H9 (cell line): ENCODE results near the gene MOB1B. TPM values are rescaled to one million over a fixed set of nuclear protein-coding genes. Genes with fewer than 3 reads are reported as not detected.

Experiments
- DNase-seq: peaks from one replicate; pipeline ENCODE4 v3.0.0-alpha.2; 2017
- H2AFZ ChIP-seq: one replicate; pipeline ENCODE4 v1.6.1; 2013; ENCODE audit warnings: mild to moderate bottlenecking, low read length, control low read depth, moderate library complexity
- H2AK5ac ChIP-seq: 2 replicates; pipeline ENCODE4 v1.6.1; 2013; ENCODE audit warnings: low read length, control low read depth, mixed read lengths; ENCODE audit not compliant: insufficient read length
- H2BK120ac ChIP-seq: one replicate; pipeline ENCODE4 v1.6.1; 2013; ENCODE audit warnings: low read depth, mild to moderate bottlenecking, low read length, control low read depth, inconsistent platforms; ENCODE audit not compliant: poor library complexity, severe bottlenecking
- H2BK12ac ChIP-seq: 2 replicates; pipeline ENCODE4 v1.6.1; 2013; ENCODE audit warnings: low read length, control low read depth, mixed read lengths, low read depth; ENCODE audit not compliant: insufficient read length
- H2BK15ac ChIP-seq: 2 replicates; pipeline ENCODE4 v1.6.1; 2013; ENCODE audit warnings: low read depth, low read length, control low read depth
- H2BK20ac ChIP-seq: one replicate; pipeline ENCODE4 v1.6.1; 2013; ENCODE audit warnings: low read depth, mild to moderate bottlenecking, low read length, control low read depth, inconsistent platforms; ENCODE audit not compliant: poor library complexity, severe bottlenecking
- H2BK5ac ChIP-seq: 2 replicates; pipeline ENCODE4 v1.6.1; 2013; ENCODE audit warnings: low read length, control low read depth, mixed read lengths; ENCODE audit not compliant: insufficient read length
- H3K14ac ChIP-seq: 2 replicates; pipeline ENCODE4 v1.6.1; 2013; ENCODE audit warnings: low read length, control low read depth; ENCODE audit not compliant: insufficient read depth
- H3K18ac ChIP-seq: 2 replicates; pipeline ENCODE4 v1.6.1; 2013; ENCODE audit warnings: low read depth, mild to moderate bottlenecking, mixed read lengths, low read length, control low read depth; ENCODE audit not compliant: insufficient read length
- H3K23ac ChIP-seq: 2 replicates; pipeline ENCODE4 v1.6.1; 2013; ENCODE audit warnings: low read length, control low read depth, mixed read lengths, low read depth; ENCODE audit not compliant: insufficient read length
- H3K23me2 ChIP-seq: 2 replicates; pipeline ENCODE4 v1.6.1; 2013; ENCODE audit warnings: low read depth, mild to moderate bottlenecking, mixed read lengths, low read length, control low read depth; ENCODE audit not compliant: insufficient read length, poor library complexity, severe bottlenecking
- H3K27ac ChIP-seq: 2 replicates; pipeline ENCODE4 v1.5.1; 2013; ENCODE audit warnings: low read length, control low read depth, mixed read lengths, low read depth; ENCODE audit not compliant: insufficient read length
- H3K27me3 ChIP-seq: 2 replicates; pipeline ENCODE4 v1.6.1; 2013; ENCODE audit warnings: low read length, control low read depth, inconsistent platforms; ENCODE audit not compliant: insufficient read depth
- H3K4ac ChIP-seq: 2 replicates; pipeline ENCODE4 v1.6.1; 2013; ENCODE audit warnings: low read depth, mild to moderate bottlenecking, control low read depth, inconsistent platforms, low read length, moderate library complexity
- H3K4me1 ChIP-seq: 2 replicates; pipeline ENCODE4 v1.6.1; 2013; ENCODE audit warnings: low read length, control low read depth, inconsistent platforms; ENCODE audit not compliant: insufficient read depth
- H3K4me2 ChIP-seq: 2 replicates; pipeline ENCODE4 v1.6.1; 2013; ENCODE audit warnings: low read length, control low read depth, mixed read lengths; ENCODE audit not compliant: insufficient read length, insufficient read depth
- H3K56ac ChIP-seq: 2 replicates; pipeline ENCODE4 v1.6.1; 2013; ENCODE audit warnings: low read depth, mild to moderate bottlenecking, mixed read lengths, low read length, control low read depth; ENCODE audit not compliant: insufficient read length
- H3K79me1 ChIP-seq: 2 replicates; pipeline ENCODE4 v1.6.1; 2013; ENCODE audit warnings: low read depth, mild to moderate bottlenecking, moderate library complexity, low read length, control low read depth, inconsistent platforms; ENCODE audit not compliant: insufficient read depth, poor library complexity, severe bottlenecking
- H3K79me2 ChIP-seq: 2 replicates; pipeline ENCODE4 v1.6.1; 2013; ENCODE audit warnings: low read length, control low read depth, inconsistent platforms; ENCODE audit not compliant: insufficient read depth
- H3K9ac ChIP-seq: 2 replicates; pipeline ENCODE4 v1.6.1; 2013; ENCODE audit warnings: low read length, control low read depth, mixed read lengths; ENCODE audit not compliant: insufficient read length; ENCODE audit errors: extremely low read depth
- H3K9me3 ChIP-seq: one replicate; pipeline ENCODE4 v1.6.1; 2013; ENCODE audit warnings: low read depth, low read length, inconsistent platforms; ENCODE audit not compliant: control insufficient read depth
- H3T11ph ChIP-seq: one replicate; pipeline ENCODE4 v1.6.1; 2013; ENCODE audit warnings: mild to moderate bottlenecking, low read length, control low read depth, inconsistent platforms
- H4K20me1 ChIP-seq: one replicate; pipeline ENCODE4 v1.6.1; 2013; ENCODE audit not compliant: control insufficient read depth, insufficient read length, insufficient read depth
- H4K5ac ChIP-seq: 2 replicates; pipeline ENCODE4 v1.6.1; 2013; ENCODE audit warnings: low read depth, mild to moderate bottlenecking, mixed read lengths, low read length, control low read depth; ENCODE audit not compliant: insufficient read length
- H4K8ac ChIP-seq: replicated peaks from 2 replicates; pipeline ENCODE4 v1.6.1; 2013; ENCODE audit warnings: low read length, control low read depth, mixed read lengths, low read depth; ENCODE audit not compliant: insufficient read length
- H4K91ac ChIP-seq: 2 replicates; pipeline ENCODE4 v1.6.1; 2013; ENCODE audit warnings: low read depth, mild to moderate bottlenecking, moderate library complexity, mixed read lengths, low read length, control low read depth; ENCODE audit not compliant: insufficient read length
- H3K27ac Mint-ChIP-seq, 3 experiments: 2 replicates in 2 of 3; 3 replicates in 1 of 3; pipeline ENCODE4 v1.8.0; 2020 to 2021; ENCODE audit warnings: mixed read lengths in 3 of 3, mild to moderate bottlenecking in 1 of 3, moderate library complexity in 1 of 3
- H3K27me3 Mint-ChIP-seq: 2 replicates; pipeline ENCODE4 v1.8.0; 2021; ENCODE audit warnings: low read depth, mild to moderate bottlenecking, moderate library complexity, mixed read lengths
- H3K36me3 Mint-ChIP-seq, 3 experiments: 2 replicates in 2 of 3; 3 replicates in 1 of 3; pipeline ENCODE4 v1.8.0; 2020 to 2021; ENCODE audit warnings: low read depth in 3 of 3, mixed read lengths in 3 of 3; ENCODE audit not compliant: insufficient read depth in 1 of 3
- H3K4me1 Mint-ChIP-seq, 2 experiments: 2 replicates each; pipeline ENCODE4 v1.8.0; 2020; ENCODE audit warnings: mixed read lengths in 2 of 2
- H3K4me3 Mint-ChIP-seq, 2 experiments: 2 replicates in 1 of 2; 3 replicates in 1 of 2; pipeline ENCODE4 v1.8.0; 2020 to 2021; ENCODE audit warnings: mild to moderate bottlenecking in 2 of 2, mixed read lengths in 2 of 2, moderate library complexity in 1 of 2
- H3K9me3 Mint-ChIP-seq, 2 experiments: 2 replicates in 1 of 2; 3 replicates in 1 of 2; pipeline ENCODE4 v1.8.0; 2020; ENCODE audit warnings: mild to moderate bottlenecking in 2 of 2, mixed read lengths in 2 of 2, moderate library complexity in 1 of 2
- CTCF ChIP-seq: fragments of 200-600 bp; sonication (generic); conservative IDR thresholded peaks from 3 replicates; pipeline ENCODE4 v1.8.0; 2021; ENCODE audit warnings: antibody characterized with exemption, mild to moderate bottlenecking
- total RNA-seq: library from RNA; stranded (reverse); gene quantifications from 2 replicates; pipeline ENCODE4 v1.2.1, GENCODE V29; 2021

Gene MOB1B
- total RNA-seq, 1 experiment from 2014 or later, result 30.3 TPM

GRCh38 chr4:70920592-70920991, 18.4 kb downstream of the MOB1B start:
- Histone ChIP-seq H2BK20ac (no peak overlapping the region), H3K79me2 (peaks cover 6% of the 10 kb centered on the region; the same call in 1 of the 2 replicates), H3K27ac (no peak overlapping the region), H4K5ac (no peak overlapping the region), H2AK5ac (no peak overlapping the region), H4K8ac (no peak overlapping the region), H3K23ac (no peak overlapping the region), H3K9me3 (no peaks in the 10 kb centered on the region), H3K18ac (no peak overlapping the region), H3K79me1 (peaks cover 5% of the 10 kb centered on the region), H4K20me1 (no peaks in the 10 kb centered on the region), H3K4me2 (no peak overlapping the region), H3K9ac (no peak overlapping the region), H3K23me2 (no peaks in the 10 kb centered on the region), H2BK5ac (no peak overlapping the region), H2BK12ac (no peak overlapping the region), H3K4ac (no peak overlapping the region), H3K27me3 (no peaks in the 10 kb centered on the region), H3T11ph (no peak overlapping the region), H3K56ac (no peak overlapping the region), H2AFZ (no peak overlapping the region), H2BK120ac (no peak overlapping the region), H2BK15ac (no peak overlapping the region), H4K91ac (no peak overlapping the region), H3K4me1 (peaks cover 3% of the 10 kb centered on the region; the same call in 1 of the 2 replicates), H3K14ac (no peak overlapping the region)
- Mint-ChIP-seq H3K27me3 (no peaks in the 10 kb centered on the region), H3K36me3 (peaks cover 21 to 26% (median 25%) of the 10 kb centered on the region in 3 experiments), H3K27ac (no peak overlapping the region), H3K4me1 (peaks cover 33 to 37% of the 10 kb centered on the region in 2 experiments), H3K4me3 (no peak overlapping the region), H3K9me3 (peaks cover 16 to 21% of the 10 kb centered on the region in 2 experiments)
- TF ChIP-seq CTCF, result no peak
- no peak for DNase-seq
